Measurements from ENCODE around the gene PDS5B.

- TF ChIP-seq GATA2 (IDR thresholded peaks at IDR 0.05; ENCODE audit: low read depth, low read length), result no peak
- no peak for TF ChIP-seq GATA3 (IDR thresholded peaks at IDR 0.05; ENCODE audit: low read depth, low read length)
These were observed 88.3 kb downstream of the PDS5B start for GRCh38 chr13:32674503-32674902.
